Measurements from ENCODE around the gene CFAP251.
A peak's percentile ranks its signal among the peaks of the same experiment; 100 is the strongest.
"Not testable (repeated sequence)": the region's sequence is repeated elsewhere in the genome, so short reads cannot be mapped to it uniquely, and the experiment has no call there.

CFAP251 gene

GRCh38 chr12:121911824-121912585 lies 6.4 kb upstream of the CFAP251 start:
- no peak for DNase-seq

DNA sequence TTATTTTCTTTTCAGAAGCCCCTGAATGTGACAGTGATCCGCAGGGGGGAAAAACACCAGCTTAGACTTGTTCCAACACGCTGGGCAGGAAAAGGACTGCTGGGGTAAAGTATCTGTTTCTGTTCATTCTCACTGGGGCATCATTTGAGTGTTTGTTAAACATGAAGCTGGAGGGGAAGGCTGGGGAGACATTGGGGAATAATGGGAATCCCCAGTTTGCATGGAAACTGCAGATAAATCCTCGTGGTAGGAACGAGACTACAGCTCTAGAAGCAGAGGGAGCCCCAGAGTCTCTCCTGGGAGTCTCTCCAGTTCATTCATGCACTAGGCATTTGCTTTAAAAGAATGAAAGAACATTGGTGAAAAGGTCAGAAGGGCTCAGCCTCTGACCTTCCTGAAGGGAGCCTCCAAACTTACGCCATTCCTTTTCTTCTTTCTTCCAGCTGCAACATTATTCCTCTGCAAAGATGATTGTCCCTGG lies 2.5 kb upstream of the CFAP251 start:
- no peak for DNase-seq

DNA sequence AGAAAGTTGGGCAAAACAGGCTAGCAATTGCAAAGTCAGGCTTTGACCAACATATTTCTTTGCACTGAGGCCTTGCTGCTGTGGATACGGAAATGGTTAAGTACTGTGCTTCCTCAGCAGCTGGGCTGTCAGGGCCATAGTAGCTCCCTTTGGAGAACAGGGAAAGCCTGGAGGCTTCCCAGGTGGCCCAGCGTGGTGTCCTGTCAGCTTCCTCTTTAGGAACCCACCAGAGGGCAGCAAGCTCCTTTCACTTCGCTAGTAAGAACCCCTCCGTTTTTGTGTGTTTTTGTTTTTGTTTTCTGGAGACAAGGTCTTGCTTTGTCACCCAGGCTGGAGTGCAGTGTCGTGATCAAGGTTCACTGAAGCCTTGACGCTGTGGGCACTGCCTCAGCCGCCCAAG lies 1.7 kb upstream of the CFAP251 start:
- no peak for DNase-seq

GRCh38 chr12:121918679-121919038 lies 267 bp downstream of the CFAP251 start:
- no peak for DNase-seq

DNA sequence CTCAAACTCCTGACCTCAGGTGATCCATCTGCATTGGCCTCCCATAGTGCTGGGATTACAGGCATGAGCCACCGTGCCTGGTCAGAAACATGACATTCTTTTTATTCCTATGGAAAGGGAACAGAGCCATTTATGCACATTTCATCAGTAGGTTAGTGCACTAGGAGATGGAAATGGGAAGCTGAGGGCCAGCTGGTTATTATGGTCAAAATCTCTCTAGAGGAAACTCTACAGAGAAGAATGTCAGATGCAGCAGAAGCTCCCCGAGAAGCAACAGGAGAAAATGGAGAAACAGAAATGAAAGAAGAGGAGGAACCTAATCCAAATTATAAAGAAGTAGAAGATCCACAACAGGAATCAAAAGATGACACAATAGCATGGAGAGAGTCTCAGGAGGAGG lies 2.7 kb downstream of the CFAP251 start:
- DNase-seq = no peak

GRCh38 chr12:121925358-121925695 lies 6.9 kb downstream of the CFAP251 start:
- DNase-seq = no peak

GRCh38 chr12:121926874-121927706 lies 8.7 kb downstream of the CFAP251 start:
- peak in 1 of 2 donors; percentile 10 for DNase-seq

DNA sequence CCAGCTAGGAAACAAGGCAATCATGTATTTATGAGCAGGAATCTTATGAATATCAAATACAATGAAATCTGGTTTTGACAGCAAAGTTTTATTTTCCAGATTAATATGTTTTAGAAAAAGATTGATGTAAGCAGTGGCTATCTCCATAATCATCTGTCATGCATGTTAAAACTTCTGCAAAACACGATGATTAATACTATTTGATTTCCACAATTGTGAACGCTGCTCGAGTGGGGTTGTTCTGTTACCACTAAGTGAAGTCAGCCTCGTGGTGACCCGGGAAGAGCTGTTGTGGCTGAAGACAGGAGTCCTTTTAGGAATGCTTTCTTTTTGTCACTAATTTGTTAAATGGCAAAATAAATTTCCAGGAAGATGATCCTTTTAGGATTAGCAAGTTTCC lies 9.4 kb downstream of the CFAP251 start:
- DNase-seq = no peak

DNA sequence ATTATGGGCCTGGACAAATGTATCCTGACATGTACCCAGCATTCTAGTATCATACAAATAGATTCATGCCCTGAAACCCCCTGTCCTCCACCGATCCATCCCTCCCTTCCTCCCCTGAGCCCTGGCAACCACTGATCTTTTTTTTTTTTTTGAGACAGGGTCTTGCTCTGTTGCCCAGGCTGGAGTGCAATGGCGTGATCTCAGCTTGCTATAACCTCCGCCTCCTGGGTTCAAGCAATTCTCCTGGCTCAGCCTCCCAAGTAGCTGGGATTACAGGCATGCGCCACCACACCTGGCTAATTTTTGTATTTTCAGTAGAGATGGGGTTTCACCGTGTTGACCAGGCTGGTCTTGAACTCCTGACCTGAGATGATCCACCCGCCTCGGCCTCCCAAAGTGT lies 11.2 kb downstream of the CFAP251 start:
- not testable (repeated sequence) for DNase-seq

GRCh38 chr12:121930862-121931261 lies 12.5 kb downstream of the CFAP251 start:
- DNase-seq = no peak

DNA sequence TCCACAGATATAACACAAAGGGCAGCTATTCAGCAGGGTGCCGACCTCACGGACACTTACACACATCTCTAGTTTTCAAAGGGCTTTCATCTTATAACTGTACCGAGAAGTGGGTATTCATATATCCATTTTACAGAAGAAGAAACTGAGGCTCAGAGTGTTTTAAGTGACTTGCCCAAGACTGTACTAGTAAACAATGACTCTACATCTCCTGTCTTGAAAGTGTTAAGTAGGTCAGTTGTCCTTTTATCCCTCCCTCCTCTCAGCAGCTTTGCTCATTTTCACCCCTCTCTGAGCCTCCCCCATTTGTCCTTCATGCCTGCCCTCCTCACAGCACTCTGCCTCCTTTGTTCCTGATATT lies 13.8 kb downstream of the CFAP251 start:
- no peak for DNase-seq

DNA sequence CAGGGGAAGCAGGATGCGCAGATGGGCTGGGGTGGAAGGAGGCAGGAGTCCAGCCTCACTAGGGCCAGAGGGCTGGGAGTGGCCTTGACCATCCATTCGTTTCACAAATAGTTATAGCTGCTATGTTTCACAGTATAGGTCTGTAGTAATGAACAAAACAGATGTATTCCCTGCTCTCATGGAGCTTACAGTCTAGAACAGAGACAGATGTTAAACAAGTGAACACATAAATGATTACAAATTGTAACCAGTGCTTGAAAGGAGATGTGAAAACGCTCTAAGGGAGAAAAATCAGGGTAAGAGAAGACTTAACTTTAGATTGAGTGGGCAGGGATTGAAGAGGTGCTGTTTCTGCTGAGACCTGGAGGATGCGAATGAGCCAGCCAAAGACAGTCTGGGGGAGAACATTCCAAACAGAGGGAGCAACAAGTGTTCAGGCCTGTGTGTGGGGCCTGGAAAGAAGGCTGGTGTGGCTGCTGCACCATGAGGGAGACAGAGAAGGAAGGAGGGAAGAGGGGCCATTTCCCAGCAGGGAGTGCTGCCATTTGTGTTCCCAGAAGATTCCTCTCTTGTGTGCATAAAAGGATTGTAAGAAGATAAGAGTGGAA lies 14.6 kb downstream of the CFAP251 start:
- no peak for DNase-seq

GRCh38 chr12:121933522-121934308 lies 15.3 kb downstream of the CFAP251 start:
- no peak for DNase-seq

GRCh38 chr12:121934309-121934664 lies 15.9 kb downstream of the CFAP251 start:
- no peak for DNase-seq

DNA sequence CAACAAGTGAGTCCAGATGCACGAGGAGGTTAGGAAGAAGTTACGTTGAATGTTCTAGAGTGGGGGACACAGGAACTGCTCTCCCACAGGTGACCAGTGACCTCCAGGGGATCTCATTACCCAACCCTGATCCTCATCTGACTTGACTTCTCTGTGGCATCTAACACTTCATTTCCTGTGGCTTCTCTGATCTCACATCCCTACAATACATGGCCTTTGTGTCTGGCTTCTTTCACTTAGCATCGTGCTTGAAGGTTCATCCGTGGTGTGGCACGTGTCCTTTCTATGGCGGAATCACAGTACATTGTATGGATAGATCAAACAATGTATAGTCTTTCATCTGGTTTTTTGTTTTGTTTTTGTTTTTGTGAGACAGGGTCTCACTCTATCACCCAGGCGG lies 19.3 kb downstream of the CFAP251 start:
- no peak for DNase-seq

DNA sequence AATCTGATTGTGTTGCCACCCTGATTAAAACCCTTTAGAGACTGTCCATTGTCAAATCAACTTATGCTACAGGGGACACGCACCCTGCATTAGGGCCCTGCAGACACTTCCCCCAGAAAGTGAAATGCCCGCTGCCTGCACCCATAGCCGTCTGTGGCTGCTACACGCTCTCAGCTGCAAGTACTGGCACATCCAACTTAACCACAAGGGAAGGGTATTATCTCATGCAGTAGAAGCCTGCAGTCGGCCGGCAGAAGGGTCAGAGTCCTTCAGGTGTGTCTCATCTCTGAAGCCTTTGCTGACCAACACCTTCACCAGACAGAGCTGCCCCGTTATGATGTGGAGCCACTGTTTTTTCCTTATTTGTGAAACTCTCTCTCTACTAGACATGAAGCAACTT lies 20.8 kb downstream of the CFAP251 start:
- DNase-seq = no peak

DNA sequence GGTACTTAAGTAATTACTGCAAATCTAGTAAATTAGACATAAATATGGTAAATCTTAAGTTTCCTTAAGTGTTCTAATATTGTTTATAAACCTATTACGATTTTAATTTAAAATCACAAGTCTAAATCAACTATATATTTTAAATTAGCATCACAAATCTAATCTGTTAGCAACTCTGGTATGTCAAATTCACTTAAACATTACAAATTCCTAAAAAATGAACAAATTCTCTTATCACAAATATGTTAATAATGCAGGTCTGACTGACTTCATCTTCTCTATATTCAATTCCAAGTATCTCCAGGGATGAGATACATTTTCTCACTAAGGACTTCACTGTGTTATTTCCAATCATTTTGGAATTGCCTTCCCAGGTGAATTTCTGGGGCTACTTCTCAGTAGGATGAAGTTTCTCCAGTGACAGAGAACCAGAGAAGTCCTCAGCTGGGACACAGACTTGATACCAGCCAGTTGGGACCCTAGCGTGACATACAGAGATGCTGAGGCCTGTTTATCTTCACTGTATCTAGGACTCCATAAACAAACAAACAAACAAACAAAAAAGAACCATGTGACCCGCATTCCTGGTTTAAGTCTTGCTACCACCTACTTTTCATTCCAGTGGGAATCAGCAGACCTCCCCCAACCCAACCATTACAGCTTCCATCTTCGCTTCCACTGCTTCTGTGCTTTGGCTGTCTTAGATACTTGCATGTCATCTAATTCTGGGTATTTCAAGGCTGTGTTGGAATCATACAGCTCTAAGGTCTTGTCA lies 21.8 kb downstream of the CFAP251 start:
- DNase-seq = no peak

GRCh38 chr12:121942145-121942718 lies 23.8 kb downstream of the CFAP251 start:
- no peak for DNase-seq

DNA sequence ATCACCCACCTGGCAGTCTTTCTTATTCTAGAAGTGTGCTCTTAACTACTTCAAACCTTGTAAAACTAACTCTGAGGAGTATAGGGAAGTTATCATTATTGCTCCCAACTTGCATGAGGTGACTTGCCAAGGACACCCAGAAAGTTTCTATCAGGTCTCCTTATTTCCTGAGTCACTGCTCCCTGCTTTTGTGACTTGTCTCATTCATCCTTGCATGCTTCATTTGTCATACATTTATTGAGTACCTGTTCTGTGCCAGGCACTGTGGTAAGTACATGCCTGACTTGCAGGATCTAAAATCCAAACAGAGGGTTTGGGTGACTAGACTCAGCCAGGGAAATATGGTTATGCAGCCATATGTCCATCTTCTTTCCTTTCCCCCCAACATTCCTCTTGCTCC lies 25.5 kb downstream of the CFAP251 start:
- no peak for DNase-seq

DNA sequence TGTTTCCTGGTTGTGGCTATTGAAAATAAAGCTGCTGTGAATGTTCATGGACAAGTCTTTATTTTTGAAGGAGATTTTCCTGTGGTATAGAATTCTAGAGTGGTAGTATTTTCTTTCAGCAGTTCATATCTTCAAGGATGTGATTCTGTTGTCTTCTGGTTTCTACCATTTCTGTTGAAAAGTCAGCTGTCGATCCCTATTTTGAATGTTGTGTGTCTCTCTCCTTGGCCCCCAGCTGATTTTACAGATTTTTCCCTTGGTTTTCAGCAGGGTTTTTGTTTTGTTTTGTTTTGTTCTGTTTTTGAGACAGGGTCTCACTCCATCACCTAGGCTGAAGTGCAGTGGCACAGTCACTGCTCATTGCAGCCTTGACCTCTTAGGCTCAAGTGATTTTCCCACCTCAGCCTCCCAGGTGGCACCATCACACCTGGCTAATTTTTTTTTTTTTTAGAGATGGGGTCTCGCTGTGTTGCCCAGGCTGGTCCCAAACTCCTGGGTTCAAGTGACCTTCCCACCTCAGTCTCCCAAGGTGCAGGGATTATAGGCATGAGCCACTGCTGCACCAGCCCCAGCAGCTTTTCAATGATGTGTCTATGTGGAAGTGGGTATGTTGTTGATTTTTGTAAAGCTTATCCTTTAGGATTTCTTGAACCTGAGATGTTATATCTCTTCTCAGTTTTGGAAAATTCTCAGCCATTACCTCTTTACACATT lies 28.1 kb downstream of the CFAP251 start:
- no peak for DNase-seq

DNA sequence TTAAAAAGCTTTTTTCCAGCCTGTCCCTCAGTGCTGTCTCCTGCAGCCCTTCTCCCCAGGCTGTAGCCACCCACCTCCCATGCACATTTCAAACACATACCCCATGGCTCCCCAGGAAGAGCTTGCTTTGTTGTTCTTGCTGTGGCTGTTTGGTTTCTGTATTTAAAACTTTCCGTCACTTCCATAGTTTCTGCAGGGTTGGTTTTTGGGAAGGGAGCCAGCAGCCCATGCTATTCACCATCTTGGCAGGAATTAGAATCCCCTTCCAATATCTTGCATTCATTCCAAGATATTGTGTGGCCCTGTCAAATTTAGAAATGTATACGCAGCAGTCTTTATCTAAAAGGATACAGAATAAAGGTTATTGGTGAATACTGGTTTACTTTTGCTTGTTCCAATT lies 29.6 kb downstream of the CFAP251 start:
- no peak for DNase-seq

All from CD4-positive, alpha-beta T cell treated with Interferon alpha-2 for 1 hour (primary cell).